GM19043 (cell line): ENCODE data around the gene ATN1.

Experiments
- ATAC-seq: cut with Tn5 transposase; IDR thresholded peaks from one replicate; pipeline ENCODE4 v1.9.1; 2021; ENCODE audit warnings: low read depth; ENCODE audit not compliant: unreplicated experiment

Gene ATN1

DNA sequence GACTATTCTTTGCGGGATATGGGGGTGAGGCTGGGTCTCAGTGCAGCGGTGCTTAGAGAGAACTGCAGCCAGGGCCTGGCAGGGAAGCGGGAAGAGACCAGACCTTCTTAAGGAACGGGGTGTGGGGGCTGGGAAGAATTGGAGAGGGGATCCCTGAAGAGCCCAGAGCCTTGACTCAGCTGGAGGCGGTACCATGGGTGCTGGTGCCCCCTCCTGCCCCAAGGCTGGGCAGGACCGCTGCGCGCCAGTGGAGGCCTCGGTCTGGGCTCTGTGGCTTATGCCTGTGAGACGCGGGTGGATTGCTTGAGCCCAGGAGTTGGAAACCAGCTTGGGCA, 14.5 kb downstream of the ATN1 start:
- no peak for ATAC-seq

DNA sequence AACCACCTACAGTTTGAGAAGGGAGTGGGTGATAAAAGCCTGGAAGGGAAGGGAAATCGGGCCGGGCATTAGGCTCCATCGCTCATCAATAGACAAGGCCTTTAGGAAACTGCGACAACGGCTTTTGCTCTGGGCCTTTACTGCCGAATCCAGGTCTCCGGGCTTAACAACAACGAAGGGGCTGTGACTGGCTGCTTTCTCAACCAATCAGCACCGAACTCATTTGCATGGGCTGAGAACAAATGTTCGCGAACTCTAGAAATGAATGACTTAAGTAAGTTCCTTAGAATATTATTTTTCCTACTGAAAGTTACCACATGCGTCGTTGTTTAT, 15.6 kb downstream of the ATN1 start:
- ATAC-seq, result peak; percentile 23

DNA sequence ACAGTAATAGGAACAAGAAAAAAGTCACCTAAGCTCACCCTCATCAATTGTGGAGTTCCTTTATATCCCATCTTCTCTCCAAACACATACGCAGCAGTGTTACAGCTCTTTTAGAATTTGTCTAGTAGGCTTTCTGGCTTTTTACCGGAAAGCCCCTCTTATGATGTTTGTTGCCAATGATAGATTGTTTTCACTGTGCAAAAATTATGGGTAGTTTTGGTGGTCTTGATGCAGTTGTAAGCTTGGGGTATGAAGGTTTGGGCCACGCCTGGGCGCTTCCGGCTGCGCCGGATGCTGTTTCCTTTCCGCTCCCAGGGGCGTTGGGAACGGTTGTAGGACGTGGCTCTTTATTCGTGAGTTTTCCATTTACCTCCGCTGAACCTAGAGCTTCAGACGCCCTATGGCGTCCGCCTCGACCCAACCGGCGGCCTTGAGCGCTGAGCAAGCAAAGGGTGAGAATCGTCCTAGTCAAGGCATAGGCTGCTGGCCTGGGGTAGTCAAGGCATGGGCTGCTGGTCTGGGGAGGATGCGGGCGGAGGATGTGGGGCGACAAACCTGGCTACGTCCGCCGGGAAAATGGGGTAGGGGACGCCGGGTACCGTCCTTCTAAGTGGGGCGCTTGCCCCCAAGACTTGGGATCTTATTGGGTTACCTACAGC, 16.1 kb downstream of the ATN1 start, which contains the start of the genes C12orf57 and RNU7-1:
Gene C12orf57, plus strand, starts transcription at position 301 of the 659 bp plus-strand sequence. Its CDS starts 100 bp downstream, at position 401.
Gene RNU7-1, plus strand, starts transcription at position 95 of the 659 bp plus-strand sequence.
- peak; percentile 37 for ATAC-seq

DNA sequence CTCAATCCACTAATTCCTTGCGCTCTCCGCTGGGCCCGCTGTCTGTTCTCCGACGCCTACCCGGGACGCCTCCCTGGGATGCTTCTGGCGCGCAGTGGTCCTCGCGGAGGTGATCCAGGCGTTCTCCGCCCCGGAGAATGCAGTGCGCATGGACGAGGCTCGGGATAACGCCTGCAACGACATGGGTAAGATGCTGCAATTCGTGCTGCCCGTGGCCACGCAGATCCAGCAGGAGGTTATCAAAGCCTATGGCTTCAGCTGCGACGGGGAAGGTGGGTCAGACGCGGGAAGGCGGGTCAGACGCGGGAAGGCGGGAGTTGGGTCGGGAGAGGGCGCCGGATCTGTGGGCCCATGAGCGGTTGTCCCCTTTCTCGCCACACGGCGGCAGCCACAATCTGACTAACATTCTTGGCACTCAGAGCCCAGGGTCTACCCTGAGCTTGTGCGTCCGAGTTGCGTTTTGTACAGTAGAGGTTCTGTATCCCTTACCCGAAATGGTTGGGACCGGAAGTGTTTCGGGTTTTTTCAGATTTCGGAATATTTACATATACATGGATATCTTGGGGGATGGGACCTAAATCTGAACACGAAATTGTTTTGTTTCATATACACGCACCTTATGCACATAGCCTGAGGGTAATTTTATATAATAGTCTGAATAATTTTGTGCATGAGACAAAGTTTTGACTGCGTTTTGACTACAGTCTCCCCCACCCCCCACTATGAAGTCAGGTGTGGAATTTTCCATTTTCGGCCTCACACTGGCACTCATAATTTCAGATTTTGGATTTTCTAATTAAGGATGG, 16.8 kb downstream of the ATN1 start:
- ATAC-seq, result peak; percentile 23

DNA sequence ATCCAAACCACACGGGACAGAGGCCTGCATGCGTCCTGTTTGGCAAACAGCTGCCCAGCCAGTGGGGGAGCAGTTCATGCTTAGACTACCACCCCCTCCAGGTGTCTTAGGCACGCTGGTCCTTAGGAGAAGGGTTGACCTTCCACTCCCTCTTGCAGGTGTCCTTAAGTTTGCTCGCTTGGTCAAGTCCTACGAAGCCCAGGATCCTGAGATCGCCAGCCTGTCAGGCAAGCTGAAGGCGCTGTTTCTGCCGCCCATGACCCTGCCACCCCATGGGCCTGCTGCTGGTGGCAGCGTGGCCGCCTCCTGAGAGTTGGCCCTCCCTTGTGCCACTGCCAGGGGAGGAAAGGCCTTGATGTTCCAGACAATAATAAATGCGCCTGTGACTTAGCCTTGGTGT, 17.9 kb downstream of the ATN1 start:
- no peak for ATAC-seq

DNA sequence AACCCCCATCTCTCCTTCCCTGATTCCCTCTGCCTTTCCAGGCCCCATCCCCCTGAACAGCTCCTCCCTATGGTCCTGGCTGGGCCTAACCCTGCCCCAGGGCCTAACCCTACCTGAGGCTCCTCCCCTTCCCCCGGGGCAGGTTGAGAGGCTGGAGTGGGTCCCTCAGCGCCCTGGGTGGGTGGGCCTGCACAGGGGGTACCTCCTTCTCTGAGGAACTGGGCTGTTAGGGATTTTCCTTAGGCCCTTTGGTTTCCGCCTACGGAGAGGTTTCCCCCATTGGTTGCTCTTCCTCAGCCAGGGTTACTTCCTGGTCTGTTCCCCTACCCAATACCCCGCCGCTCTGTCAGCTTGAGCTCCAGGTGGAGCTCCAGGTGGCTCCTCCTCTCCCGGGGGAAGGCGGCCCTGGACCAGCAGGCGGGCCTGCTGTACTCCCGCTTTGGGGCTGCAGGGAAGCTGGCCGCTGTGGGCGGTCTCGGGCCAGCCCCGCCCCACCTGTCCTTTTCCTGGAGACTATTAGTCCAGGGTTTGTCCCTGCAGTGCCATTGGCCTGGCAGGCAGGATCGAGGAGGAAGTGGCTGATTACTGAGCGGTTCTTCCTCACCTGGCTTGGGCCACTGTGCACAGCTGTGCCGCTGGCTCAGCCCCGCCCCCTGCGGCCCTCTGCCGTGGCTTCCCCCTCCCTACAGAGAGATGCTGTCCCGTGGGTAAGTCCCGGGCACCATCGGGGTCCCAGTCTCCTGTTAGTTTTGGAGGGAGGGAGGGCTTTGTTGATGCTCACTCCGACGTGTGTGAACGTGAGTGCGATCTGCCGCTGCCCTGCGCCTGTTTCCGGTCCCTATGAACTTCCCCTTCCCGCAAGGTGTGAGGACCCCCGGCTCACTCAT, 18.5 kb downstream of the ATN1 start:
- peak; percentile 25 for ATAC-seq

DNA sequence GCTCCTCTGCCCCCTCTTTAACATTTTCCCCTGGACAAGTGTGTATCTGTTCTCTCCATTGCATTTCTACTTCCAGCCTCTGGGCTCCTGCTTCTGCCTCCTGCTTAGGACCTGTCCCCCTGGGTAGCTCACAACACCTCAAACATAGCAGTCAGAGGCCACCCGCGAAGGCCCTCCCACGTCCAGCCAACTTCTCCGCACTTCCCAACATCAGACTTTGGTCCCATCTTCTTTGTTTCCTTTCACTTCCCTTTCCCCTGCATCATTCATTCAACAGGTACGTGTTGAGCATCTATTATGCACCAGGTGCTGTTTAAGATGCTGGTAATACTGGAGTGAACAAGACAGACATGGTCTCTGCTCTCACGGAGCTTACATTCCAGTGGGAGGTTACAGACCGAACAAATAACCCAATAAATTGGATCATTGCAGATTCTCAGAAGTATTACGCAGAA, 19.2 kb downstream of the ATN1 start:
- ATAC-seq, result no peak

DNA sequence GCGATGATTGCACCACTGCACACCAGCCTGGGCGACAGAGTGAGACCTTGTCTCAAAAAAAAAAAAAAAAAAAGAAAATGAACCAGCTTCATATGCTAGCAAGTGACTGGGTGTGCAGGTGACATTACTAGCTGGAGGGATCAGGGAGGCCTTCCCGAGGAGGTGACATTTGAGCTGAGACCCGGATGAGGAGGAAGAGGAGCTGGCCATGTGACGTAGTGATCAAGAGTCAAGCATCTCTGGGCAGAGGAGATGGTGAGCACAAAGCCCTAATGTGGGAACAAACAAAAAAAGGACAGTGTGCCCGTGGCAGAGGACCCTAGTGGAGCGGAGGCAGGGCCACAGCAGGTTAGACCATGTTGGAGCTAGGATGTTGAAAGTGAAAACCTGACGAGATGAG, 19.9 kb downstream of the ATN1 start:
- no peak for ATAC-seq

DNA sequence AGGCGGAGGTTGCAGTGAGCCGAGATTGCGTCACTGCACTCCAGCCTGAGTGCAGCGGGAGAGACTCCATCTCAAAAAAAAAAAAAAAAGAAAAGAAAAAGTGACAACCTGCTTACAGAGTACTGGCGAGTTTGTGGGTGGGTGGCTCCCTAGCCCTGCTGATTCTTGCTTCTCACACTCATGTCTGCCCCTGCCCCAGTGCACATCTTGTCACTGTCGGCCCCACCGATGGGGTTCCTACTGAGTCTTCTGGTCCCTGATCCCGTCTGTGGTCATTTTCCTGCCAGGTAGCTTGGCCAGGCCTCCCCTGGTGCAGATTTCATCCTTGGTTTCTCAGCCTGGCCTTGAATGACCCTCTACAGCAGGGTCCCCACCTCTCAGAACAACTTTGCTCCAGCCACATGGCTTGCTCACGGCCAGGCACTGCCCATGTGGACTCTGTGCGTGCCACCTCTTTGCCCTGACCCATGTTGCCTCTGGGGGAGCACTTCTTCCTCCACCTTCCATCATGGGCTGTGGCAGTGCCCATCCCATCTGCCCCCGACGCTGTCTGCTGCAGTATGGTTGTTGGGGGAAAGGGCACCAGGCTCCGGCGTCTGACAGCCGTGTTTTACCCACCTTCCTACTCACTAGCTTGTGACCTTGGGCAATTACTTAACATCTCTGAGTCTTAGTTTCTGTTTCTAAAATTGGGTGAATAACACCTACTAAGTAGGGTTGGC, 21.3 kb downstream of the ATN1 start:
- ATAC-seq, result no peak

DNA sequence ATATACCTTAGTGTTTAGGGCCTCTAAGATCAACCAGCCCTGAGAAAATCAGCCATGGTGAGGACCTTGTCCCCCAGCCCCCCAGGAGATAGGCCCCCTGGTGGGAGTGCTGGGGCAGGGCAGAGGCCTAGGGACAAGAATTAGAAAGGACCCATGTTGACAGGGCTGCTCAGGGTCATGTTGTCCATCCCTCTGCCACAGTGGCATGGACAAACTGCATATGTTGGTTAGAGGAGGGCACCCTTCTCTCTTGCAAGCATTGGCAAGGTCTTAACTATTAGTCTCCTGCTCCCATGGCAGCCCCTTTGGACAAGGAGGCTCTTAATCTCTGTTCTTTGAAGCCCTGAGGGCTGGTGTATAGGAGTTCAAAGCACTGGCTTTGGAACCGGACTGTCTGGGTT, 22.6 kb downstream of the ATN1 start:
- ATAC-seq, result no peak

DNA sequence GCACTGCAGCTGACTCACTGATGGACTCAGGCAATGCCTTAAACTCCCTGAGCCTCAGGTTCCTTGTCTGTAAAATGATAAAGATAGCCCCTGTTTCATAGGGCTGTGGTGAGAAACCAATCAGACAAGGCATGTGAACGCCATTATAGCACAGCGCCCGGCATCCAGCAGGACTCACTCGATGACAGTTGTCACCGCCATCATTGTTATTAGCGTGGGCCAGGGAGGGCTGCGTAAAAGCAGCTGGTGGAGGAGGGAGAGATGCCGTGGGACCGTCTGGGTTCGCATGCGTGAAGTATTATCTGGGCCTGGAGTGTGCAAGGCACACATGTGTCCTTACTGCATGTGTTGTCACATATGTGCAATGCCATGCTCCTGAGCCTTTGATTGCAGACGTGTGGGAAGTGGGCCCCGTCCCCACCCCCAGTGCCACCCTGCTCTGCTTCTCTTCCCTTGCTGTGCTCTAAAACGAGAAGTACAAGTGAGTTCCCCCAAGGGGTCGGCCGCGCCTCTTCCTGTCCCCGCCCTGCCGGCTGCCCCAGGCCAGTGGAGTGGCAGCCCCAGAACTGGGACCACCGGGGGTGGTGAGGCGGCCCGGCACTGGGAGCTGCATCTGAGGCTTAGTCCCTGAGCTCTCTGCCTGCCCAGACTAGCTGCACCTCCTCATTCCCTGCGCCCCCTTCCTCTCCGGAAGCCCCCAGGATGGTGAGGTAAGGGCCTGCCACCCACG, 23.2 kb downstream of the ATN1 start, which contains the start of gene PTPN6:
Gene PTPN6, plus strand, starts transcription at position 546 of the 730 bp plus-strand sequence. Its CDS starts 157 bp downstream, at position 703.
- no peak for ATAC-seq

DNA sequence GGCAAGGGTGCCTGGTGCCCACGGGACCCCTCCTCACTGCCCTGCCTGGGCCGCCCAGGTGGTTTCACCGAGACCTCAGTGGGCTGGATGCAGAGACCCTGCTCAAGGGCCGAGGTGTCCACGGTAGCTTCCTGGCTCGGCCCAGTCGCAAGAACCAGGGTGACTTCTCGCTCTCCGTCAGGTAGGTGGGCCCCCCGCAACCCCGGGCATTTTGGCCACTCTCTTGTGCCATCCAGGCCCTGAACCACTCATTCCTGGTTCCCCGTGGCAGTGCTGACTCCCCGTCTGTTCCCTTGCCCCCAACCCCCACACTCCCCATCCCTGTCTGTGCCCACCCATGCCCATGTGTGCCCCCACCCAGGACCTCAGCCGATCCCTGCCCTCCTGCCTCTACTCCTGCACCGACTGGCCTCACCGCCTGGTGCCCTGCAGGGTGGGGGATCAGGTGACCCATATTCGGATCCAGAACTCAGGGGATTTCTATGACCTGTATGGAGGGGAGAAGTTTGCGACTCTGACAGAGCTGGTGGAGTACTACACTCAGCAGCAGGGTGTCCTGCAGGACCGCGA, 23.9 kb downstream of the ATN1 start:
- no peak for ATAC-seq

DNA sequence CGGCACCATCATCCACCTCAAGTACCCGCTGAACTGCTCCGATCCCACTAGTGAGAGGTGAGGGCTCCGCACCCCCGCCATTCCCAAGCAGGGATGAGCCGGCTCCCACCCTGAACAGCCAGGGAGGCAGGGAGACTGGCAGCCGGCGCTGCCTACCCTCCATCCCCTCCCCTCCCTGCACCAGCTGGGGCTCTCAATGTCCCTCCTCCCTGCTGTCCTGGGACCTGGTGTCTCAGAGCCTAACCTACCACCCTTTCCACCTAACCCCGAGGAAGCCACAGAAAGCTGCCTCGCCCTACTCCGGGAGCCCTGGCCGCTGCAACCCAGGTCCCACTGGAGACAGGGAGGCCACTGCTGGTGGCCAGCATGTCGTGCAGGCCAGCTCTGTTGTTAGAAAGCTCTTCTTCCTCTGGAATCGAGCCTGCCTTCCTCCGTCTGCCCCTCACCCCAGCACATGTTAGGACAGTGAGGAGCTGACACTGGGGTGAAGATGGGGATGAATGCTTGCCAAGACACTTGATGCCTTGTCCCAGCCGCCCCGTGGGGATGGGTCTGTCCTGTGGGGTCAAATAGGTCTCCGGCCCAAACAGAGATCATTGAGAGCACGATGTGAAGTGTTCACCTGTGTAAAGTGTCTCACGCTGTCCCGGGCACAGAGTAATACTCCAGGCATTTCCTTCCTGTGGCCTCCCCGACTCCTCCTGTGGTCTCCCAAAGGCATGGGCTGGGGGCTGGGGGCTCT, 24.5 kb downstream of the ATN1 start:
- no peak for ATAC-seq

DNA sequence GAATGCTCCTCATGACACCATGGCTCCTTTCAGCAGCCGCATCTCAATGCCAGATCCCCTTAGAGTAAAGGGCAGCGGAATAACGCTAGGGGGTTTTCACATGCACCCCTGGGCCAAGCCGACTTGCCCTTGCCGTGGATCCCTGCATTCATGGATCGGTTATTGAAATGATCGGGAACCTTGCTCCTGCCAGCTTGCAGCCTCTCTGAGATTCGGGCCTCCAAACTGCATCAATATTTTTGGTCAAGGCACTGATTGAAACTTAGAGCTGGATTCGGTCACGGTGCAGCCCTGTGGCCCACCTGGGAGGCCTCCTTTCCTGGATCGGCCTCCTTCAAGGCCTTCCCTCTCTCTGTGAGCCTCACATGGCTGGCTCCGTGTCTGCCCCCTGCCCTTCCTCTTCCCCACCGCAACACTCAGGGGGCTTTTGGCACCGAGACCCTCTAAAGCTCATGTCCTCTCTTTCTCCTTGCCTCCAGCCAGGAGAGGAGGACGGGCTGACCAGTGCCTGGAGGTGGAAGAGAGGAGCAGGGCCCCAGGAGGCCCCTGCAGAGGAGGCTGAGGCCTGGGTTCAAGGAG, 25.2 kb downstream of the ATN1 start:
- ATAC-seq, result no peak

DNA sequence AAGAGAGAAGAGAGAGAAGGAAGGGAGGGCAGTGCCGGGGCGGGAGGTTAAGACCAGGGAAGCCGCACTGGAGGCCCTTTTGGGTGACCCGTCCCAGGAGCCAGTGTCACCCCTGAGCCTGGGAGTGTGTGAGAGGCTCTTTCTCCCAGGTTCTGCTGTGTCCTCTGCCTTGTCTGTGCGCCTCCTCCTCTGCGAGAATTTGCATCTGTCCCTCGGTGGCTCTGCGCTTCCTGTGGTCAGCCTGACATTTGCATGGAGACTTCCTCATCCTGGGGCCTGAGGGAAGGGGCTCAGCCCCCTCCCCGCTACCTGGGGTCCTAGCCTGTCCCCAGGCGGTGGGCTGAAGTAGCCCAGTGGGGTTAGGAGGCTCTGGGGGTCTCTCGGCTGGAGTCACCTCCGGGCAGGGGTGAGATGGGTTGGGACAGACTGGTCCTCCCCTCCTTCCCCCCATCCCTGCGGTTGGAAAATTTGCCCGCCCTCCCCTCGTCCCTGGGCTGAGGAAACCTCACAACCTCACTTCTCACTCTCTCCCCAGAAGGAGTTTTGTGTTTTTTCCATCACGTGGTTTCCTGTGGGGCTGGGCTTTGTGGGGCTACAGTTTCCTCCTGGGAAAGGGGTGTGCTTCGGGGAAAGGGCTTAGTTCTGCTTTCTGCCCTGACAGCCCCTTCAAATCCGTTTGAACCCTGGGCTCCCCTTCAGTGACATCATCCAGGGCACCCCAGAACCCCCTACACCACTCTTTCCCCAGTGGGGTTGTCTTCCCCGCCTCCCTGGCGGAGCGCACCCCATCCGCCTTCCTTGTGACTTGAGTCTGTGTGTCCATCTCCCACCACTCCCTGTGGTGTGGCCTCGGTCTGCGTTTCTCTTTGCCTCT, 25.9 kb downstream of the ATN1 start:
- peak; percentile 46 for ATAC-seq

DNA sequence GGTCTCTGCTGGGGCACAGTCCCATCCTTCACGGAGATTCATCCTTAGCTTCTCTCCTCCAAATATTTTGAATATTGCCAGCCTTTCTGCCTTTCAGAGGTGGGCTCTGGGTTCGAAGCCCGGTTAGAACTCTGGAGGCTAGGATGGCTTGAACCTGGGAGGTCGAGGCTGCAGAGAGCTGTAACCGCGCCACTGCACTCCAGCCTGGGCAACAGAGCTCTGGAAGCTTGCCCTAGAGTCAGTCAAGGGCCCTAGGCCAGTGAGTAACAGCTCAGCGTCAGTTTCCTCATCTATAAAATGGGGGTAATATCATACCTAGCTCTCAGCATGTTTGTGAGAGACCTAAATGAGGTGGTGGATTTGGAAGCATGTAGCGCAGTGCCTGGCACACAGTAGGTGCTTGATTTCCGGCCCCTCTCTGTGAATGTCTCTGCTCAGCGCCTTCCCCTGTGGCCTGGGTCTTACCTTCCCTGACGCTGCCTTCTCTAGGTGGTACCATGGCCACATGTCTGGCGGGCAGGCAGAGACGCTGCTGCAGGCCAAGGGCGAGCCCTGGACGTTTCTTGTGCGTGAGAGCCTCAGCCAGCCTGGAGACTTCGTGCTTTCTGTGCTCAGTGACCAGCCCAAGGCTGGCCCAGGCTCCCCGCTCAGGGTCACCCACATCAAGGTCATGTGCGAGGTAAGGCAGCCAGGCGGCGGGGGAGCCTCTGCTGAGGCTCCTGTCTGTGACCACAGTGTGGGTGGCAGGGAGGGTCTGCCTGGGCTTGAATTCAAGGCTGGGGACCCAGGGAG, 26.8 kb downstream of the ATN1 start:
- ATAC-seq, result no peak
